Peyer's patch (tissue), 4 donors: ENCODE measurements around the gene ECHDC3. TPM values are rescaled to one million over a fixed set of nuclear protein-coding genes. Genes with fewer than 3 reads are reported as not detected.

ENCODE experiments used
- DNase-seq, 3 donors: peaks; one replicate each; pipeline ENCODE4 v3.0.0-alpha.2; 2017 to 2019
- H3K27ac ChIP-seq, 4 donors: fragments of 200-600 bp; sonication (generic); one replicate each; pipeline ENCODE4 v1.5.1; 2016 to 2019
- H3K27me3 ChIP-seq, 2 donors: fragments of 200-600 bp; sonication (generic); one replicate each; pipeline ENCODE4 v1.5.1; 2019
- H3K36me3 ChIP-seq, 3 donors: fragments of 200-600 bp; sonication (generic); one replicate each; pipeline ENCODE4 v1.5.1; 2016 to 2019
- H3K4me1 ChIP-seq, 4 donors: fragments of 200-600 bp; sonication (generic); one replicate each; pipeline ENCODE4 v1.5.1; 2016 to 2019
- H3K4me3 ChIP-seq, 4 donors: fragments of 200-600 bp; sonication (generic); 1 replicate in 3 of 4; 2 replicates in 1 of 4; pipeline ENCODE4 v1.5.1; 2016 to 2019; ENCODE audit warnings: mild to moderate bottlenecking in 1 of 4
- H3K9me3 ChIP-seq, 4 donors: fragments of 200-600 bp; sonication (generic); one replicate each; pipeline ENCODE4 v1.5.1; 2016 to 2019; ENCODE audit warnings: mild to moderate bottlenecking in 1 of 4
- CTCF ChIP-seq, 6 experiments: fragments of 450-650 bp in 4 of 6; fragments of 200-600 bp in 2 of 6; sonication (generic) in 1 of 6; IDR thresholded peaks; one replicate each; pipeline ENCODE4 v1.5.1; 2017 to 2019; ENCODE audit warnings: antibody characterized with exemption in 6 of 6, mild to moderate bottlenecking in 3 of 6, moderate library complexity in 1 of 6
- POLR2A ChIP-seq, 2 donors: fragments of 450-650 bp; IDR thresholded peaks; one replicate each; pipeline ENCODE4 v1.5.1; 2017; ENCODE audit warnings: antibody characterized with exemption in 2 of 2, mild to moderate bottlenecking in 2 of 2, moderate library complexity in 2 of 2
- total RNA-seq, 4 donors: library from RNA; depleted of rRNA; stranded (reverse); fragments of >200 nt; gene quantifications; one replicate each; pipeline ENCODE4 v1.1.0, GENCODE V29; 2016

Gene ECHDC3
- total RNA-seq, 4 donors from 2014 or later, result 2.0 to 16.5 (median 6.1) TPM

- TF ChIP-seq POLR2A (IDR thresholded peaks at IDR 0.05), result no peak
- TF ChIP-seq CTCF (IDR thresholded peaks at IDR 0.05), result no peak
- DNase-seq, result peak in 1 of 3 donors; percentile 34
- H3K36me3 ChIP-seq, result no peaks in the 10 kb centered on the region
- H3K9me3 ChIP-seq, result no peaks in the 10 kb centered on the region
- H3K27ac ChIP-seq, result no peak overlapping the region
- no peak overlapping the region for H3K4me3 ChIP-seq
- no peaks in the 10 kb centered on the region for H3K27me3 ChIP-seq
- peaks cover 0 to 5% (median 2%) of the 10 kb centered on the region in 4 donors for H3K4me1 ChIP-seq
These were observed 1.3 kb upstream of the ECHDC3 start for GRCh38 chr10:11740907-11741306.

GRCh38 chr10:11741608-11742007 lies 574 bp upstream of the ECHDC3 start:
- TF ChIP-seq POLR2A (IDR thresholded peaks at IDR 0.05) (no peak), CTCF (IDR thresholded peaks at IDR 0.05) (no peak)
- peak overlapping the region; percentile 50 to 71 (median 58) for H3K4me3 ChIP-seq
- peak in 1 of 3 donors; percentile 45 for DNase-seq
- no peak overlapping the region for H3K27ac ChIP-seq
- H3K4me1 ChIP-seq, result peaks cover 0 to 5% (median 2%) of the 10 kb centered on the region in 4 donors
- H3K36me3 ChIP-seq, result no peaks in the 10 kb centered on the region
- H3K27me3 ChIP-seq, result no peaks in the 10 kb centered on the region
- H3K9me3 ChIP-seq, result no peaks in the 10 kb centered on the region

GRCh38 chr10:11742779-11743298 lies 657 bp downstream of the ECHDC3 start:
- H3K4me1 ChIP-seq, result peaks cover 0 to 5% (median 2%) of the 10 kb centered on the region in 4 donors
- no peak for TF ChIP-seq CTCF (IDR thresholded peaks at IDR 0.05)
- no peak for TF ChIP-seq POLR2A (IDR thresholded peaks at IDR 0.05)
- DNase-seq, result no peak
- H3K27ac ChIP-seq, result peak overlapping the region; percentile 10 to 71 (median 26)
- peak overlapping the region; percentile 50 to 71 (median 58) for H3K4me3 ChIP-seq
- H3K36me3 ChIP-seq, result no peaks in the 10 kb centered on the region
- H3K27me3 ChIP-seq, result no peaks in the 10 kb centered on the region
- no peaks in the 10 kb centered on the region for H3K9me3 ChIP-seq

GRCh38 chr10:11743461-11744338 lies 1.5 kb downstream of the ECHDC3 start:
- DNase-seq, result peak in 1 of 3 donors; percentile 30
- H3K27me3 ChIP-seq, result no peaks in the 10 kb centered on the region
- H3K27ac ChIP-seq, result no peak overlapping the region
- H3K4me1 ChIP-seq, result peaks cover 0 to 5% (median 2%) of the 10 kb centered on the region in 4 donors
- no peaks in the 10 kb centered on the region for H3K36me3 ChIP-seq
- H3K9me3 ChIP-seq, result no peaks in the 10 kb centered on the region
- TF ChIP-seq CTCF (IDR thresholded peaks at IDR 0.05) (no peak), POLR2A (IDR thresholded peaks at IDR 0.05) (no peak)
- H3K4me3 ChIP-seq, result peak overlapping the region in 2 of 4 donors; percentile 50 to 64

GRCh38 chr10:11745045-11745444 lies 2.9 kb downstream of the ECHDC3 start:
- Histone ChIP-seq H3K9me3 (no peaks in the 10 kb centered on the region), H3K4me3 (no peak overlapping the region), H3K27ac (no peak overlapping the region), H3K27me3 (no peaks in the 10 kb centered on the region), H3K36me3 (no peaks in the 10 kb centered on the region), H3K4me1 (peaks cover 0 to 5% (median 2%) of the 10 kb centered on the region in 4 donors)
- no peak for DNase-seq
- TF ChIP-seq POLR2A (IDR thresholded peaks at IDR 0.05), result no peak
